Fibroblast of lung (primary cell): ENCODE data around the gene MT1H.

Source experiments
- EZH2 ChIP-seq: IDR thresholded peaks from 2 replicates; pipeline ENCODE4 v1.5.1; 2012; ENCODE audit warnings: low read length, control low read depth, mild to moderate bottlenecking; ENCODE audit errors: missing control alignments
- TF ChIP-seq, protein P1 (sequence below), 2 donors: IDR thresholded peaks in 1 of 2; conservative IDR thresholded peaks in 1 of 2; 1 replicate in 1 of 2; 2 replicates in 1 of 2; pipeline ENCODE4 v1.5.1; 2011 to 2012; ENCODE audit warnings: low read length in 2 of 2, control low read depth in 1 of 2, inconsistent platforms in 1 of 2, low read depth in 1 of 2, mild to moderate bottlenecking in 1 of 2

DNA sequence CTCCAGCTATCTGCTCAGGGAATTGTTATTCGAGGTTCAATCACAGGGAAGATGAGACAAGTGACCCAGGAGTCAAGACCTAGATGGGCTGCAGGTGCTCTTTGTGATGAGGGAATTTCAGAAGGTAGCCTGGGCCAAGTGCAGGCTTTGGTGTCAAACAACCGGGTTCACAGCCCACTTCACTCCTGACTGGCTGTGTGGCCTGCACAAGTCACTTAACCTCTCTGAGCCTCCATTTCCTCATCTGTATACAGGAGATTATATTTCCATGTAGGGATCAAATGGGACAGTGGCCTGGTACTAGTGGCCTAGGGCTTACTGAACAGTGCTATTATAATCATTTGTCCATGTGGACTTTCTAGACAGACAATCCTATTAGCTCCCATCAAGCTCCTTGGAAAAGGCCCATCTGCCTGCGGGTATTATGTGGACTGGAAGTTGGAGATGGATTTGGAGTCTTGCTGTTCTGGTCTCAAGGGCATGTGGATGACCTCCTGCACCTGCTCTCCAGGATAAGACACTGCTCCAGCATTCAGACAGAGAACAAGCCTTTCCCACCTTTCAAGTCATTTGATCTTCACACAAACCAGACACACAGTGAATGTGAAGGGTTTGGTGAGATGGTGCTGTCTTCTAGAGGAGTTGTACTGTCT is 9.6 kb downstream of the MT1H start:
- TF ChIP-seq, protein P1, sequence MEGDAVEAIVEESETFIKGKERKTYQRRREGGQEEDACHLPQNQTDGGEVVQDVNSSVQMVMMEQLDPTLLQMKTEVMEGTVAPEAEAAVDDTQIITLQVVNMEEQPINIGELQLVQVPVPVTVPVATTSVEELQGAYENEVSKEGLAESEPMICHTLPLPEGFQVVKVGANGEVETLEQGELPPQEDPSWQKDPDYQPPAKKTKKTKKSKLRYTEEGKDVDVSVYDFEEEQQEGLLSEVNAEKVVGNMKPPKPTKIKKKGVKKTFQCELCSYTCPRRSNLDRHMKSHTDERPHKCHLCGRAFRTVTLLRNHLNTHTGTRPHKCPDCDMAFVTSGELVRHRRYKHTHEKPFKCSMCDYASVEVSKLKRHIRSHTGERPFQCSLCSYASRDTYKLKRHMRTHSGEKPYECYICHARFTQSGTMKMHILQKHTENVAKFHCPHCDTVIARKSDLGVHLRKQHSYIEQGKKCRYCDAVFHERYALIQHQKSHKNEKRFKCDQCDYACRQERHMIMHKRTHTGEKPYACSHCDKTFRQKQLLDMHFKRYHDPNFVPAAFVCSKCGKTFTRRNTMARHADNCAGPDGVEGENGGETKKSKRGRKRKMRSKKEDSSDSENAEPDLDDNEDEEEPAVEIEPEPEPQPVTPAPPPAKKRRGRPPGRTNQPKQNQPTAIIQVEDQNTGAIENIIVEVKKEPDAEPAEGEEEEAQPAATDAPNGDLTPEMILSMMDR (conservative IDR thresholded peaks at IDR 0.05 in 1 of 2, IDR thresholded peaks at IDR 0.05 in 1 of 2; ENCODE audit: low read depth in 1 of 2, low read length in 2 of 2): no peak
- no peak for TF ChIP-seq EZH2
